BLaER1 treated with 17β-estradiol and CSF1 and Interleukin-3, amounts not matched to agents 10 nM and 100 nM (cell line): Measurements from ENCODE around the gene ZNF592.
"Not testable (repeated sequence)": the region's sequence is repeated elsewhere in the genome, so short reads cannot be mapped to it uniquely, and the experiment has no call there.

ENCODE experiments used
- H3K27ac ChIP-seq, 11 experiments: shearing (Covaris generic); formaldehyde crosslinking; 2 replicates each; pipeline ENCODE4 v1.8.1; 2022
- H3K27me3 ChIP-seq, 11 experiments: shearing (Covaris generic); formaldehyde crosslinking; 2 replicates each; pipeline ENCODE4 v1.8.1; 2022
- H3K36me3 ChIP-seq, 11 experiments: shearing (Covaris generic); formaldehyde crosslinking; 2 replicates each; pipeline ENCODE4 v1.8.1; 2022
- H3K4me1 ChIP-seq, 10 experiments: shearing (Covaris generic); formaldehyde crosslinking; 2 replicates each; pipeline ENCODE4 v1.8.1; 2022
- H3K4me2 ChIP-seq, 11 experiments: shearing (Covaris generic); formaldehyde crosslinking; 2 replicates each; pipeline ENCODE4 v1.8.1; 2022
- H3K4me3 ChIP-seq, 10 experiments: shearing (Covaris generic); formaldehyde crosslinking; 2 replicates each; pipeline ENCODE4 v1.8.1; 2022
- H3K9ac ChIP-seq, 11 experiments: shearing (Covaris generic); formaldehyde crosslinking; 2 replicates each; pipeline ENCODE4 v1.8.1; 2022
- H3K9me3 ChIP-seq, 11 experiments: shearing (Covaris generic); formaldehyde crosslinking; replicated peaks in 1 of 11; 2 replicates each; pipeline ENCODE4 v1.8.1; 2022
- H4K20me1 ChIP-seq, 11 experiments: shearing (Covaris generic); formaldehyde crosslinking; 2 replicates each; pipeline ENCODE4 v1.8.1; 2022
- Cebpa-rat ChIP-seq, 11 experiments: shearing (Covaris generic); IDR thresholded peaks; 2 replicates each; pipeline ENCODE4 v1.8.1; 2022

The ZNF592 gene

GRCh38 chr15:84836844-84837243 lies 88.5 kb downstream of the ZNF592 start:
- Histone ChIP-seq H3K4me2 (peak overlapping the region in 10 of 11 experiments; percentile 28 to 68 (median 54); a peak in 18 of 22 replicates), H3K9ac (peak overlapping the region in 6 of 11 experiments; percentile 2 to 39 (median 22); a peak in 6 of 22 replicates), H3K36me3 (no peaks in the 10 kb centered on the region), H3K4me3 (no peak overlapping the region), H4K20me1 (no peaks in the 10 kb centered on the region), H3K4me1 (peaks cover 22 to 72% (median 41%) of the 10 kb centered on the region in 10 experiments), H3K9me3 (no peaks in the 10 kb centered on the region), H3K27ac (peak overlapping the region in 7 of 11 experiments; percentile 19 to 65 (median 57); a peak in 13 of 22 replicates), H3K27me3 (no peaks in the 10 kb centered on the region)
- TF ChIP-seq Cebpa-rat (IDR thresholded peaks at IDR 0.05) = peak in 6 of 11 experiments; percentile 45 to 64 (median 54); a peak in 11 of 22 replicates

GRCh38 chr15:84839714-84840113 lies 91.3 kb downstream of the ZNF592 start:
- no peaks in the 10 kb centered on the region for H4K20me1 ChIP-seq
- peaks cover 22 to 56% (median 37%) of the 10 kb centered on the region in 10 experiments for H3K4me1 ChIP-seq
- no peaks in the 10 kb centered on the region for H3K9me3 ChIP-seq
- peak overlapping the region in 6 of 11 experiments; percentile 4 to 89 (median 47); a peak in 7 of 22 replicates for H3K4me2 ChIP-seq
- peak overlapping the region in 6 of 11 experiments; percentile 24 to 78 (median 42); a peak in 5 of 22 replicates for H3K27ac ChIP-seq
- no peak overlapping the region for H3K4me3 ChIP-seq
- no peak overlapping the region for H3K9ac ChIP-seq
- H3K27me3 ChIP-seq = no peaks in the 10 kb centered on the region
- TF ChIP-seq Cebpa-rat (IDR thresholded peaks at IDR 0.05) = no peak
- H3K36me3 ChIP-seq = no peaks in the 10 kb centered on the region

GRCh38 chr15:84840255-84840654 lies 91.9 kb downstream of the ZNF592 start:
- peak overlapping the region in 10 of 11 experiments; percentile 13 to 78 (median 34); a peak in 12 of 22 replicates for H3K27ac ChIP-seq
- no peak overlapping the region for H3K4me3 ChIP-seq
- H3K36me3 ChIP-seq = no peaks in the 10 kb centered on the region
- H3K27me3 ChIP-seq = no peaks in the 10 kb centered on the region
- peak overlapping the region; percentile 34 to 89 (median 54); a peak in 20 of 22 replicates for H3K4me2 ChIP-seq
- TF ChIP-seq Cebpa-rat (IDR thresholded peaks at IDR 0.05) = no peak
- no peaks in the 10 kb centered on the region for H3K9me3 ChIP-seq
- peak overlapping the region in 2 of 11 experiments; percentile 16 to 50; a peak in 3 of 22 replicates for H3K9ac ChIP-seq
- H4K20me1 ChIP-seq = no peaks in the 10 kb centered on the region
- peaks cover 22 to 54% (median 37%) of the 10 kb centered on the region in 10 experiments for H3K4me1 ChIP-seq

- TF ChIP-seq Cebpa-rat (IDR thresholded peaks at IDR 0.05) = no peak
- no peaks in the 10 kb centered on the region for H4K20me1 ChIP-seq
- no peaks in the 10 kb centered on the region for H3K36me3 ChIP-seq
- no peaks in the 10 kb centered on the region for H3K27me3 ChIP-seq
- peak overlapping the region in 4 of 11 experiments; percentile 10 to 50 (median 32); a peak in 3 of 22 replicates for H3K9ac ChIP-seq
- peak overlapping the region in 10 of 11 experiments; percentile 17 to 78 (median 34); a peak in 11 of 22 replicates for H3K27ac ChIP-seq
- peak overlapping the region; percentile 34 to 89 (median 54); a peak in 21 of 22 replicates for H3K4me2 ChIP-seq
- peaks cover 0 to 2% (median 0%) of the 10 kb centered on the region in 11 experiments; a peak in 1 of 22 replicates for H3K9me3 ChIP-seq
- no peak overlapping the region for H3K4me3 ChIP-seq
- peaks cover 22 to 54% (median 35%) of the 10 kb centered on the region in 10 experiments for H3K4me1 ChIP-seq
These were observed 92.5 kb downstream of the ZNF592 start for GRCh38 chr15:84840741-84841429.

- Histone ChIP-seq H3K4me1 (peaks cover 17 to 38% (median 20%) of the 10 kb centered on the region in 10 experiments), H3K27me3 (no peaks in the 10 kb centered on the region), H3K4me3 (no peak overlapping the region), H3K36me3 (no peaks in the 10 kb centered on the region), H3K4me2 (no peak overlapping the region; a peak in 1 of 22 replicates), H4K20me1 (no peaks in the 10 kb centered on the region), H3K9ac (no peak overlapping the region), H3K9me3 (peaks cover 14 to 21% (median 17%) of the 10 kb centered on the region in 11 experiments), H3K27ac (no peak overlapping the region)
- TF ChIP-seq Cebpa-rat (IDR thresholded peaks at IDR 0.05) = no peak
These were observed 94.4 kb downstream of the ZNF592 start for GRCh38 chr15:84842781-84843180.

- no peaks in the 10 kb centered on the region for H3K27me3 ChIP-seq
- no peaks in the 10 kb centered on the region for H4K20me1 ChIP-seq
- H3K9me3 ChIP-seq = peaks cover 17 to 28% (median 19%) of the 10 kb centered on the region in 11 experiments
- H3K9ac ChIP-seq = no peak overlapping the region
- no peak overlapping the region for H3K27ac ChIP-seq
- H3K4me2 ChIP-seq = no peak overlapping the region
- H3K4me3 ChIP-seq = no peak overlapping the region
- no peaks in the 10 kb centered on the region for H3K36me3 ChIP-seq
- peaks cover 10 to 21% (median 14%) of the 10 kb centered on the region in 10 experiments for H3K4me1 ChIP-seq
- no peak for TF ChIP-seq Cebpa-rat (IDR thresholded peaks at IDR 0.05)
These were observed 96.6 kb downstream of the ZNF592 start for GRCh38 chr15:84844964-84845363.

GRCh38 chr15:84845631-84846030 lies 97.2 kb downstream of the ZNF592 start:
- not testable (repeated sequence) for H3K4me2 ChIP-seq, H3K4me3 ChIP-seq, H3K27ac ChIP-seq, H4K20me1 ChIP-seq, H3K36me3 ChIP-seq, H3K9ac ChIP-seq, H3K27me3 ChIP-seq
- Histone ChIP-seq H3K9me3 (peaks cover 17 to 28% (median 19%) of the 10 kb centered on the region in 11 experiments), H3K4me1 (peaks cover 6 to 14% (median 7%) of the 10 kb centered on the region in 10 experiments)

- Histone ChIP-seq H3K9me3 (peaks cover 17 to 28% (median 19%) of the 10 kb centered on the region in 11 experiments), H3K36me3 (no peaks in the 10 kb centered on the region), H3K27ac (no peak overlapping the region), H3K4me1 (peaks cover 0 to 8% (median under 1%) of the 10 kb centered on the region in 10 experiments; a peak in 12 of 20 replicates), H4K20me1 (no peaks in the 10 kb centered on the region), H3K4me3 (no peak overlapping the region), H3K4me2 (no peak overlapping the region), H3K9ac (no peak overlapping the region), H3K27me3 (no peaks in the 10 kb centered on the region)
- TF ChIP-seq Cebpa-rat (IDR thresholded peaks at IDR 0.05) = no peak
These were observed 97.9 kb downstream of the ZNF592 start for GRCh38 chr15:84846269-84846668.

- no peak for TF ChIP-seq Cebpa-rat (IDR thresholded peaks at IDR 0.05)
- H3K9me3 ChIP-seq = peaks cover 17 to 28% (median 19%) of the 10 kb centered on the region in 11 experiments
- H4K20me1 ChIP-seq = no peaks in the 10 kb centered on the region
- H3K4me3 ChIP-seq = no peak overlapping the region
- H3K4me1 ChIP-seq = no peaks in the 10 kb centered on the region
- H3K27ac ChIP-seq = no peak overlapping the region
- no peaks in the 10 kb centered on the region for H3K36me3 ChIP-seq
- no peak overlapping the region for H3K4me2 ChIP-seq
- no peak overlapping the region for H3K9ac ChIP-seq
- H3K27me3 ChIP-seq = no peaks in the 10 kb centered on the region
These were observed 99.0 kb downstream of the ZNF592 start for GRCh38 chr15:84847382-84847781.
